ENCODE results near the gene PPM1M.

PPM1M gene

GRCh38 chr3:52246728-52247408 lies 1.3 kb downstream of the PPM1M start:
- Histone ChIP-seq H3K9me3 (ENCODE audit: control insufficient read depth in 1 of 2, low read length in 2 of 2) (no peaks in the 10 kb centered on the region), H3K9ac (ENCODE audit: low read depth in 1 of 2, low read length in 2 of 2) (peak overlapping the region in 1 of 2 donors; percentile 67), H3K27ac (ENCODE audit: low read depth, low read length) (no peak overlapping the region), H3K36me3 (ENCODE audit: control insufficient read depth in 1 of 2, insufficient read depth in 2 of 2, low read length in 2 of 2) (peaks cover 14 to 23% of the 10 kb centered on the region in 2 donors), H3K4me3 (ENCODE audit: low read depth in 1 of 2, low read length in 2 of 2) (peak overlapping the region; percentile 68 to 75), H3K4me1 (ENCODE audit: control insufficient read depth in 1 of 2, insufficient read depth in 2 of 2, low read length in 2 of 2) (peaks cover 4 to 38% of the 10 kb centered on the region in 2 donors), H3K27me3 (ENCODE audit: control insufficient read depth in 1 of 2, insufficient read depth in 2 of 2, low read length in 2 of 2) (no peaks in the 10 kb centered on the region)

DNA sequence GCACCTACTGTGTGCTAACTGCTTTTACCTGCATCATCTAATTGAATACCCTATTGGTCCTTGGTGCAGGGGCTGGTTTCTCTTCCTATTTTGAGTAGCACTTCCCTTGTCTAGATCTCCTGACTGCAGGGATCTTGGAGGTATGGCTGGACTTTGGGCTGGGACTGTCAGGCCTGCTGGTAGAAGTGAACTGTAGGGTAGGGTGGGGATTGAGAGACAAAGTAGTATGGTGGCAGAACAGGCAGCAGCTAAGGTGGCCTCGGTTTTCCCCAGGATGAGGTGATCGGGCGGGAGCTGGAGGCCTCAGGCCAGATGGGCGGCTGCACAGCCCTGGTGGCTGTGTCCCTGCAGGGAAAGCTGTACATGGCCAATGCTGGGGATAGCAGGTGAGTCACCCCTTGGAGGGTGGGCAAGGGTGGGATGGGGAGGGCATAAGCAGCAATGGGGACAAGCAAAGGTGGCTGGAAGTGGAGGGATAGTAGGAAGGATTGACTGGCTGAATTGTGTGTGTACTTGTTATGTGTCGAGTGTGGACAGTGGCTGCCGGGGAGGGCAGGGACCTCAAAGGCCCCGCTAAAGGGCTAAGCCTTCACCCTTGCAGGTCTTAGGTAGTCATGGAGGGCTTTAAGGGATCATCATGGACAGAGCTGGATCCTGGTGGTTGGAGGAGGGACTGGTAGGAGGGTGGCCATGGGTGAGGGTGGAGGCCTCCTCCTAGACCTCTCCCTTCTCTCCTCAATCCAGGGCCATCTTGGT lies 2.0 kb downstream of the PPM1M start:
- H3K36me3 ChIP-seq (ENCODE audit: control insufficient read depth in 1 of 2, insufficient read depth in 2 of 2, low read length in 2 of 2) = peaks cover 14 to 29% of the 10 kb centered on the region in 2 donors
- H3K4me3 ChIP-seq (ENCODE audit: low read depth in 1 of 2, low read length in 2 of 2) = peak overlapping the region in 1 of 2 donors; percentile 41
- peak overlapping the region in 1 of 2 donors; percentile 67 for H3K9ac ChIP-seq (ENCODE audit: low read depth in 1 of 2, low read length in 2 of 2)
- H3K9me3 ChIP-seq (ENCODE audit: control insufficient read depth in 1 of 2, low read length in 2 of 2) = no peaks in the 10 kb centered on the region
- H3K4me1 ChIP-seq (ENCODE audit: control insufficient read depth in 1 of 2, insufficient read depth in 2 of 2, low read length in 2 of 2) = peaks cover 4 to 38% of the 10 kb centered on the region in 2 donors
- no peak overlapping the region for H3K27ac ChIP-seq (ENCODE audit: low read depth, low read length)
- no peaks in the 10 kb centered on the region for H3K27me3 ChIP-seq (ENCODE audit: control insufficient read depth in 1 of 2, insufficient read depth in 2 of 2, low read length in 2 of 2)

- Histone ChIP-seq H3K9ac (ENCODE audit: low read depth in 1 of 2, low read length in 2 of 2) (no peak overlapping the region), H3K36me3 (ENCODE audit: control insufficient read depth in 1 of 2, insufficient read depth in 2 of 2, low read length in 2 of 2) (peaks cover 16 to 33% of the 10 kb centered on the region in 2 donors), H3K9me3 (ENCODE audit: control insufficient read depth in 1 of 2, low read length in 2 of 2) (no peaks in the 10 kb centered on the region), H3K27ac (ENCODE audit: low read depth, low read length) (no peak overlapping the region), H3K4me3 (ENCODE audit: low read depth in 1 of 2, low read length in 2 of 2) (no peak overlapping the region), H3K4me1 (ENCODE audit: control insufficient read depth in 1 of 2, insufficient read depth in 2 of 2, low read length in 2 of 2) (peaks cover 4 to 42% of the 10 kb centered on the region in 2 donors), H3K27me3 (ENCODE audit: control insufficient read depth in 1 of 2, insufficient read depth in 2 of 2, low read length in 2 of 2) (no peaks in the 10 kb centered on the region)
Observed at GRCh38 chr3:52248165-52248541, 2.6 kb downstream of the PPM1M start.

DNA sequence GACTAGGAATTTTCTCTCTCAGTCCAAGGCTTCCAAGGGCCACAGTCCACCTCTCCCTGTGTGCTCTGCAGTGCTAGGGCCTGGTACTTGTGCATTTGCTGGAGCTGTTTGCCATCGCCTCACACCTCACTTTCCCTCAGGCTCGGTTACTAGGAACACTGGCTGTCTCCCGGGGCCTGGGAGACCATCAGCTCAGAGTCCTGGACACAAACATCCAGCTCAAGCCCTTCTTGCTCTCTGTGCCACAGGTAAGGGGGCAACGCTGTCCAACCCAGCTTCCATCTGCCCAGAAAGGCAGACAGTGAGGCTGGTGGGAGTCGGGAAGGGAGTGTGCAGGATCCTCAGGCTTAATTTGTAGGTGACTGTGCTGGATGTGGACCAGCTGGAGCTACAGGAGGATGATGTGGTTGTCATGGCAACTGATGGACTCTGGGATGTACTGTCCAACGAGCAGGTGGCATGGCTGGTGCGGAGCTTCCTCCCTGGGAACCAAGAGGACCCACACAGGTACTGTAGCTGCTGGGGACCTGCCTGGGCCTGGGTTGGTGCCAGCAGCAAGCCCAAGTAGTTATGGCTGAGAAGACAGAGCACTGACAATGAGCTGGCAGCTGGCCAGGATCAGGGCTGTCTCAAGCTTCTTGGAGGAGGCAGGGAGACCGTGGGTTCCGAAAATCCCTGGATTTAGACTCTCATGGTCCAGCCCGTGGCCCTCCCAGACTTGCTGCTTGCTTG lies 3.4 kb downstream of the PPM1M start:
- no peaks in the 10 kb centered on the region for H3K9me3 ChIP-seq (ENCODE audit: control insufficient read depth in 1 of 2, low read length in 2 of 2)
- H3K9ac ChIP-seq (ENCODE audit: low read depth in 1 of 2, low read length in 2 of 2) = no peak overlapping the region
- H3K36me3 ChIP-seq (ENCODE audit: control insufficient read depth in 1 of 2, insufficient read depth in 2 of 2, low read length in 2 of 2) = peaks cover 22 to 41% of the 10 kb centered on the region in 2 donors
- peaks cover 11 to 47% of the 10 kb centered on the region in 2 donors for H3K4me1 ChIP-seq (ENCODE audit: control insufficient read depth in 1 of 2, insufficient read depth in 2 of 2, low read length in 2 of 2)
- no peak overlapping the region for H3K27ac ChIP-seq (ENCODE audit: low read depth, low read length)
- H3K4me3 ChIP-seq (ENCODE audit: low read depth in 1 of 2, low read length in 2 of 2) = no peak overlapping the region
- H3K27me3 ChIP-seq (ENCODE audit: control insufficient read depth in 1 of 2, insufficient read depth in 2 of 2, low read length in 2 of 2) = no peaks in the 10 kb centered on the region

- Histone ChIP-seq H3K27me3 (ENCODE audit: control insufficient read depth in 1 of 2, insufficient read depth in 2 of 2, low read length in 2 of 2) (no peaks in the 10 kb centered on the region), H3K4me3 (ENCODE audit: low read depth in 1 of 2, low read length in 2 of 2) (no peak overlapping the region), H3K36me3 (ENCODE audit: control insufficient read depth in 1 of 2, insufficient read depth in 2 of 2, low read length in 2 of 2) (peaks cover 27 to 48% of the 10 kb centered on the region in 2 donors), H3K9me3 (ENCODE audit: control insufficient read depth in 1 of 2, low read length in 2 of 2) (no peaks in the 10 kb centered on the region), H3K9ac (ENCODE audit: low read depth in 1 of 2, low read length in 2 of 2) (no peak overlapping the region), H3K27ac (ENCODE audit: low read depth, low read length) (no peak overlapping the region), H3K4me1 (ENCODE audit: control insufficient read depth in 1 of 2, insufficient read depth in 2 of 2, low read length in 2 of 2) (peaks cover 12 to 43% of the 10 kb centered on the region in 2 donors)
Observed at GRCh38 chr3:52249683-52250082, 4.1 kb downstream of the PPM1M start.

- Histone ChIP-seq H3K36me3 (ENCODE audit: control insufficient read depth in 1 of 2, insufficient read depth in 2 of 2, low read length in 2 of 2) (peaks cover 27 to 49% of the 10 kb centered on the region in 2 donors), H3K27me3 (ENCODE audit: control insufficient read depth in 1 of 2, insufficient read depth in 2 of 2, low read length in 2 of 2) (no peaks in the 10 kb centered on the region), H3K4me1 (ENCODE audit: control insufficient read depth in 1 of 2, insufficient read depth in 2 of 2, low read length in 2 of 2) (peaks cover 12 to 39% of the 10 kb centered on the region in 2 donors), H3K9ac (ENCODE audit: low read depth in 1 of 2, low read length in 2 of 2) (no peak overlapping the region), H3K9me3 (ENCODE audit: control insufficient read depth in 1 of 2, low read length in 2 of 2) (no peaks in the 10 kb centered on the region), H3K4me3 (ENCODE audit: low read depth in 1 of 2, low read length in 2 of 2) (no peak overlapping the region), H3K27ac (ENCODE audit: low read depth, low read length) (no peak overlapping the region)
Observed at GRCh38 chr3:52250122-52250521, 4.6 kb downstream of the PPM1M start.

DNA sequence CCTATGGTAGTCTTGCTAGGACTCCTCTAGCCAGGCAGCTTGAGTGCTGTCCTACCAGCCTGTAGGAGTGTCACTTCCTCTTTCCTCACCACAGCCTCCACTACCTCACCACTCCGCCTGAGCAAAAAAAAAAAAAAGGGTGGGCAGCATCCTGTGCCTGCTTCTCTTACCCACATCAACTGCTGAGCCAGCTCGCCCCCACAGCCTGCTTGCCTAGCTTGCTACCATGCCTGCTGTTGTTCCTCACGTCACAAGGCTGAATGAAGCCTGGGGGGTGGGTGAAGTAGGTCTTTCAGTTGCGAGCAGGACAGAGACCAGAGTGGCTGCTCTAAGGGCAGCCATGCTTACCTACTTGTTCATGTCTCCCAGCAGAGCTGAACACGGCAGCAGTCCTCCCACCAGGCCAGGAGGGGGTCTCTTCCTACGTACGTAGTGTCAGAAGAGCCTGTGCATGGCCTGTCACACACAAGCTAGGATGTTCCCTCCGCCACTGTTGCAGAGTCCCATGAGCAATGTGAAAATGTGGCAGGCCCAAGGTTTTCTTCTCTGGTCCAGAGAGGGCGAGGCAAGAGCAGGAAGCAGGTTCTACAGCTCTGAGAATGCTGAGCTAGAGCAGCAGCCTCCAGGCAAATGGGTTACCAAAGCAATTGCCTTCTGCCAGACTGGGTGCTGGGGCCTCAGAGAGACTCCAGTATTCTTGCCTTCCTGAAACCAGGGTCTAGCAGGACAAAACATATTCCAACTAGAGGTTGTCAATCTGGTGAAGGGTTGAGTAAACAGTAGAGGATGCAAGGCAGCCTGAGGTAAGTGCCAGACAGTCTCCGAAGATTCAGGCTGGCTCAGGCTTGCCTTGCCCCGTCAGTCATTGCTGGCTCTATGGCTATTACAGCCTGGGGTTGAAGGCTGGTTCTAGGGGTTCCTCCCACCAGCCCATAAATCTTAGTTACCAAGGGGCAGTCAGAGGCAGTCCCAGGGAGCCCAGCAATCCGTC lies 8.1 kb downstream of the PPM1M start:
- peaks cover 60 to 81% of the 10 kb centered on the region in 2 donors for H3K36me3 ChIP-seq (ENCODE audit: control insufficient read depth in 1 of 2, insufficient read depth in 2 of 2, low read length in 2 of 2)
- no peak overlapping the region for H3K4me3 ChIP-seq (ENCODE audit: low read depth in 1 of 2, low read length in 2 of 2)
- no peaks in the 10 kb centered on the region for H3K27me3 ChIP-seq (ENCODE audit: control insufficient read depth in 1 of 2, insufficient read depth in 2 of 2, low read length in 2 of 2)
- no peaks in the 10 kb centered on the region for H3K9me3 ChIP-seq (ENCODE audit: control insufficient read depth in 1 of 2, low read length in 2 of 2)
- H3K27ac ChIP-seq (ENCODE audit: low read depth, low read length) = peak overlapping the region; percentile 42
- H3K4me1 ChIP-seq (ENCODE audit: control insufficient read depth in 1 of 2, insufficient read depth in 2 of 2, low read length in 2 of 2) = peaks cover 8 to 13% of the 10 kb centered on the region in 2 donors
- H3K9ac ChIP-seq (ENCODE audit: low read depth in 1 of 2, low read length in 2 of 2) = no peak overlapping the region

- no peak overlapping the region for H3K27ac ChIP-seq (ENCODE audit: low read depth, low read length)
- no peak overlapping the region for H3K4me3 ChIP-seq (ENCODE audit: low read depth in 1 of 2, low read length in 2 of 2)
- H3K9me3 ChIP-seq (ENCODE audit: control insufficient read depth in 1 of 2, low read length in 2 of 2) = no peaks in the 10 kb centered on the region
- H3K36me3 ChIP-seq (ENCODE audit: control insufficient read depth in 1 of 2, insufficient read depth in 2 of 2, low read length in 2 of 2) = peaks cover 65 to 81% of the 10 kb centered on the region in 2 donors
- no peak overlapping the region for H3K9ac ChIP-seq (ENCODE audit: low read depth in 1 of 2, low read length in 2 of 2)
- peaks cover 8 to 13% of the 10 kb centered on the region in 2 donors for H3K4me1 ChIP-seq (ENCODE audit: control insufficient read depth in 1 of 2, insufficient read depth in 2 of 2, low read length in 2 of 2)
- H3K27me3 ChIP-seq (ENCODE audit: control insufficient read depth in 1 of 2, insufficient read depth in 2 of 2, low read length in 2 of 2) = no peaks in the 10 kb centered on the region
Observed at GRCh38 chr3:52254608-52255007, 9.0 kb downstream of the PPM1M start.

- Histone ChIP-seq H3K9ac (ENCODE audit: low read depth in 1 of 2, low read length in 2 of 2) (no peak overlapping the region), H3K27ac (ENCODE audit: low read depth, low read length) (no peak overlapping the region), H3K4me3 (ENCODE audit: low read depth in 1 of 2, low read length in 2 of 2) (no peak overlapping the region), H3K27me3 (ENCODE audit: control insufficient read depth in 1 of 2, insufficient read depth in 2 of 2, low read length in 2 of 2) (no peaks in the 10 kb centered on the region), H3K9me3 (ENCODE audit: control insufficient read depth in 1 of 2, low read length in 2 of 2) (no peaks in the 10 kb centered on the region), H3K36me3 (ENCODE audit: control insufficient read depth in 1 of 2, insufficient read depth in 2 of 2, low read length in 2 of 2) (peaks cover 62 to 91% of the 10 kb centered on the region in 2 donors), H3K4me1 (ENCODE audit: control insufficient read depth in 1 of 2, insufficient read depth in 2 of 2, low read length in 2 of 2) (peaks cover 8 to 13% of the 10 kb centered on the region in 2 donors)
Observed at GRCh38 chr3:52256159-52256558, 10.6 kb downstream of the PPM1M start.
